Medulla oblongata (tissue), 1 donor: Measurements from ENCODE around the gene HOXB3.

ENCODE experiments used
- DNase-seq: peaks from one replicate; pipeline ENCODE4 v3.0.0-alpha.2; 2015; ENCODE audit errors: extremely low spot score

Gene HOXB3

GRCh38 chr17:48612456-48612853, 22.4 kb upstream of the HOXB3 start:
- DNase-seq: no peak

- no peak for DNase-seq
These were observed 21.8 kb upstream of the HOXB3 start for GRCh38 chr17:48611681-48612455.

GRCh38 chr17:48611213-48611612, 21.2 kb upstream of the HOXB3 start:
- DNase-seq: no peak

GRCh38 chr17:48610282-48611211, 20.5 kb upstream of the HOXB3 start, which contains the start of gene HOXB7:
TSS of gene HOXB7 (minus strand) at chr17:48611017. CDS start at chr17:48610918, 99 bp downstream.
- DNase-seq: peak; percentile 80

GRCh38 chr17:48609759-48610281, 19.8 kb upstream of the HOXB3 start:
- DNase-seq: no peak

- no peak for DNase-seq
These were observed 19.0 kb upstream of the HOXB3 start for GRCh38 chr17:48609033-48609432.

- no peak for DNase-seq
These were observed 18.4 kb upstream of the HOXB3 start for GRCh38 chr17:48608494-48608834.

- no peak for DNase-seq
These were observed 17.0 kb upstream of the HOXB3 start for GRCh38 chr17:48606892-48607614.

- no peak for DNase-seq
These were observed 16.2 kb upstream of the HOXB3 start for GRCh38 chr17:48605991-48606891.

GRCh38 chr17:48605409-48605919, 15.4 kb upstream of the HOXB3 start:
- no peak for DNase-seq

GRCh38 chr17:48604770-48605329, 14.8 kb upstream of the HOXB3 start, which contains the start of gene HOXB6:
TSS of gene HOXB6 (minus strand) at chr17:48604986. CDS start at chr17:48598150, 6,836 bp downstream.
- no peak for DNase-seq

GRCh38 chr17:48603959-48604769, 14.1 kb upstream of the HOXB3 start:
- DNase-seq: no peak

- no peak for DNase-seq
These were observed 11.7 kb upstream of the HOXB3 start for GRCh38 chr17:48601539-48602425.

- DNase-seq: no peak
These were observed 11.1 kb upstream of the HOXB3 start for GRCh38 chr17:48601207-48601538.

GRCh38 chr17:48600244-48601098, 10.4 kb upstream of the HOXB3 start:
- DNase-seq: no peak

GRCh38 chr17:48599354-48599753, 9.3 kb upstream of the HOXB3 start:
- DNase-seq: no peak

GRCh38 chr17:48598736-48599135, 8.7 kb upstream of the HOXB3 start:
- no peak for DNase-seq
